ENCODE results near the gene ATP6V0B.

DNA sequence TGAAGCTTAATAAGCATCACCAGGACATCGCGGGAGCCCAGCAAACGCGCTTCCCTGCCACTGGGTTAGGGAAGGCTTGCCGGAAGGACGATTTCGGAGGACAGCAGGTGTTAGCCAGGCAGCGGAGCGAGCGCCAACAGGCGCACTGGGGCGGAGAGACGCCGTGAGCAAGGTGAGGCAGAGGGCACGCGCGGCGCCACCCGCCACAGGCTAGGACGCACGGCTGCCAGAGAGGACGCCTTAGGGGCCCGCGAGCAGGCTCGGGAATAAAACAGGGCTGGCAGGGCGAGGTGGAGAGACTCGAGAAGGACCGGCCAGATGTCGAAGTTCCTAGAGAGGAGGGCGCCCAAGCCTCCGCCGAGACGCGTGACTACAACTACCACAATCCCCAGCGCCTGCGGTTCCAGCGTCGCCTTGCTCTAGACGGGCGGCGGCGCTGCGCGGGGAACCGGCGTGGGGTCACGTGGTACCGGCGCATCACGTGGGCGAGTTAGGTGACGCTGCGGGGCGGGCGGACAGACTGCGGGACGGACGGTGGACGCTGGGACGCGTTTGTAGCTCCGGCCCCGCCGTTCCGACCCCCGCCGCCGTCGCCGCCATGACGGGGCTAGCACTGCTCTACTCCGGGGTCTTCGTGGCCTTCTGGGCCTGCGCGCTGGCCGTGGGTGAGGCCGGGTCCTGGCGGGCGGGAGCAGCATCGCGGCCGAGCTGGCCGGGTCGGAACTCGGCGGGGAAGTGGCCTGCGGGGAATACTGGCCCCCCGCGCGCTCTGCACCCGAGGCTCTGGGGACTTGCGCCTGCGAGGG, at the start of gene ATP6V0B:
- peak; percentile 78 for TF ChIP-seq MXI1 (conservative IDR thresholded peaks at IDR 0.05; ENCODE audit: poor library complexity, severe bottlenecking)
- TF ChIP-seq EZH2 (IDR thresholded peaks at IDR 0.05; ENCODE audit: borderline replicate concordance, insufficient read depth, low read length, poor library complexity, severe bottlenecking) = no peak
- TF ChIP-seq EP300 (conservative IDR thresholded peaks at IDR 0.05; ENCODE audit: poor library complexity, severe bottlenecking) = peak; percentile 75
- TF ChIP-seq, protein P1, sequence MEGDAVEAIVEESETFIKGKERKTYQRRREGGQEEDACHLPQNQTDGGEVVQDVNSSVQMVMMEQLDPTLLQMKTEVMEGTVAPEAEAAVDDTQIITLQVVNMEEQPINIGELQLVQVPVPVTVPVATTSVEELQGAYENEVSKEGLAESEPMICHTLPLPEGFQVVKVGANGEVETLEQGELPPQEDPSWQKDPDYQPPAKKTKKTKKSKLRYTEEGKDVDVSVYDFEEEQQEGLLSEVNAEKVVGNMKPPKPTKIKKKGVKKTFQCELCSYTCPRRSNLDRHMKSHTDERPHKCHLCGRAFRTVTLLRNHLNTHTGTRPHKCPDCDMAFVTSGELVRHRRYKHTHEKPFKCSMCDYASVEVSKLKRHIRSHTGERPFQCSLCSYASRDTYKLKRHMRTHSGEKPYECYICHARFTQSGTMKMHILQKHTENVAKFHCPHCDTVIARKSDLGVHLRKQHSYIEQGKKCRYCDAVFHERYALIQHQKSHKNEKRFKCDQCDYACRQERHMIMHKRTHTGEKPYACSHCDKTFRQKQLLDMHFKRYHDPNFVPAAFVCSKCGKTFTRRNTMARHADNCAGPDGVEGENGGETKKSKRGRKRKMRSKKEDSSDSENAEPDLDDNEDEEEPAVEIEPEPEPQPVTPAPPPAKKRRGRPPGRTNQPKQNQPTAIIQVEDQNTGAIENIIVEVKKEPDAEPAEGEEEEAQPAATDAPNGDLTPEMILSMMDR (IDR thresholded peaks at IDR 0.05; ENCODE audit: poor library complexity, severe bottlenecking) = peak; percentile 60
- TF ChIP-seq TAF1 (IDR thresholded peaks at IDR 0.05; ENCODE audit: low read depth) = peak; percentile 57
- peak; percentile 16 for TF ChIP-seq RAD21 (conservative IDR thresholded peaks at IDR 0.05)
- TF ChIP-seq SMC3 (conservative IDR thresholded peaks at IDR 0.05; ENCODE audit: poor library complexity) = no peak

All from neural cell (in vitro differentiated cells).